ENCODE measurements around the gene PPP1R12B.
A peak's percentile ranks its signal among the peaks of the same experiment; 100 is the strongest.
"Not testable (repeated sequence)": the region's sequence is repeated elsewhere in the genome, so short reads cannot be mapped to it uniquely, and the experiment has no call there.

Gene PPP1R12B

DNA sequence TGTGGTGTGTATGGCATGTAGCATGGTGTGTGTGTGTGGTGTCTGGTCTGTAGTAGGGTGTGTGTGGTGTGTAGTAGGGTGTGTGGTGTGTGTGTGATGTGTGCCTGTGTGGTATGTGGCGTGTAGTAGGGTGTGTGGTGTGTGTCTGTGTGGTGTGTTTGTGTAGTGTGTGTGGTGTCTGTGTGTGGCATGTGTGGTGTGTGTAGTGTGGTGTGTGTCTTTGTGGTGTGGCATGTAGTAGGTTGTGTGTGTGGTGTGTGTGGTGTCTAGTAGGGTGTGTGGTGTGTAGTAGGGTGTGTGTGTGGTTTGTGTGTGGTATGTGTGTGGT, 276.2 kb downstream of the PPP1R12B start:
- H3K9me3 ChIP-seq (ENCODE audit: control insufficient read depth, low read length) = no peaks in the 10 kb centered on the region
- no peak overlapping the region for H2AFZ ChIP-seq
- no peak overlapping the region for H3K4me3 ChIP-seq (ENCODE audit: low read depth, low read length)
- H3K27me3 ChIP-seq (ENCODE audit: control insufficient read depth, insufficient read depth, low read length) = no peaks in the 10 kb centered on the region
- no peak overlapping the region for H3K27ac ChIP-seq
- no peak overlapping the region for H3K4me2 ChIP-seq (ENCODE audit: low read length)
- TF ChIP-seq, protein P1, sequence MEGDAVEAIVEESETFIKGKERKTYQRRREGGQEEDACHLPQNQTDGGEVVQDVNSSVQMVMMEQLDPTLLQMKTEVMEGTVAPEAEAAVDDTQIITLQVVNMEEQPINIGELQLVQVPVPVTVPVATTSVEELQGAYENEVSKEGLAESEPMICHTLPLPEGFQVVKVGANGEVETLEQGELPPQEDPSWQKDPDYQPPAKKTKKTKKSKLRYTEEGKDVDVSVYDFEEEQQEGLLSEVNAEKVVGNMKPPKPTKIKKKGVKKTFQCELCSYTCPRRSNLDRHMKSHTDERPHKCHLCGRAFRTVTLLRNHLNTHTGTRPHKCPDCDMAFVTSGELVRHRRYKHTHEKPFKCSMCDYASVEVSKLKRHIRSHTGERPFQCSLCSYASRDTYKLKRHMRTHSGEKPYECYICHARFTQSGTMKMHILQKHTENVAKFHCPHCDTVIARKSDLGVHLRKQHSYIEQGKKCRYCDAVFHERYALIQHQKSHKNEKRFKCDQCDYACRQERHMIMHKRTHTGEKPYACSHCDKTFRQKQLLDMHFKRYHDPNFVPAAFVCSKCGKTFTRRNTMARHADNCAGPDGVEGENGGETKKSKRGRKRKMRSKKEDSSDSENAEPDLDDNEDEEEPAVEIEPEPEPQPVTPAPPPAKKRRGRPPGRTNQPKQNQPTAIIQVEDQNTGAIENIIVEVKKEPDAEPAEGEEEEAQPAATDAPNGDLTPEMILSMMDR (IDR thresholded peaks at IDR 0.05) = no peak
- no peaks in the 10 kb centered on the region for H3K4me1 ChIP-seq
- H3K36me3 ChIP-seq (ENCODE audit: control insufficient read depth, insufficient read depth, low read length) = no peaks in the 10 kb centered on the region
- H3K9ac ChIP-seq = no peak overlapping the region
- no peaks in the 10 kb centered on the region for H3K79me2 ChIP-seq

DNA sequence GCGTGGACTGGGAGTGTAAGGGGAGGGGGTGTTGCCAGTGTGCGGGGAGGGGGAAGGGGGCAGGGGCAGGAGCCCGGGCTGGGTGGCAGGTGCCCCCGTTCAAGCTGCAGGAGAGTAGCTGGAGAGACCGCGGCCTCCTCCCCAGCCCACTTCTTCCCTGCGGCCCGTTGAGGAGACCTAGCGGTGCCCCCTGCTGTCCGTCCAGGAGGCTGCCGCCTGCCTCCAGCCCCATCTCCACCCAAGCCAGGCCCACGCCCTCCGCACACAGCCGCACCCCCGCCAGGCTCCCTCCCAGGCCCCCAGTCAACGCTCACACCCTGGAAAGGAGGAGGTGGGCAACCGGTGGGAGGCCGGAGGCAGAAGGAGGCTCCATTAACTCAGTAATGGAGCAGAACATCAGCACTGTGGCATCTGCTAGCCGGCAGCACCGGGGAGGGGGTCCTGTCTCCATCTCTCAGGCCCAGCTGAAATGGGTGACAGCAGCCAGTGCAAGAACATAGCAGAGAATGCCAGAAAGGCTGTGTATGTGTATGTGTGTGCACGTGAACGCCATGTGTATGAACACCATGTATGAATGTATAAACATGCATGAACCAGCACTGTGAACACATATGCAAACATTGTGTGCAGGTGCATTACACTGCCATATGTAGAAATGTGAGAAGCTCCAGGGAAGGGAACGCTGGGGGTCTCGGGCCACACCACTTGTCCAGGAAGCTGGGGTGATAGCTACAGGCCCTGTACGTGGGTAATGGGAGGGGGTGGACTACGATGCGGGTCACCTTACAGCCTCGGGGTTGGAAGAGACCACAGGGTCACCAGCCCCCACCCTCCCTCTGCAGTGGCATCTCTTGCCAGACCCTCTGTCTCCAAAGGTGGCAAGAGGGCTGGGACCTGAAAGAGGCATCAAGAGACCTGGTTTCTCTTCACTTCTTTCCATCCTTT, 277.2 kb downstream of the PPP1R12B start:
- no peaks in the 10 kb centered on the region for H3K36me3 ChIP-seq (ENCODE audit: control insufficient read depth, insufficient read depth, low read length)
- no peak overlapping the region for H2AFZ ChIP-seq
- H3K4me1 ChIP-seq = no peaks in the 10 kb centered on the region
- no peaks in the 10 kb centered on the region for H3K79me2 ChIP-seq
- no peaks in the 10 kb centered on the region for H3K9me3 ChIP-seq (ENCODE audit: control insufficient read depth, low read length)
- H3K4me2 ChIP-seq (ENCODE audit: low read length) = no peak overlapping the region
- TF ChIP-seq, protein P1 (IDR thresholded peaks at IDR 0.05) = peak; percentile 40
- no peaks in the 10 kb centered on the region for H3K27me3 ChIP-seq (ENCODE audit: control insufficient read depth, insufficient read depth, low read length)
- H3K4me3 ChIP-seq (ENCODE audit: low read depth, low read length) = no peak overlapping the region
- H3K27ac ChIP-seq = no peak overlapping the region
- H3K9ac ChIP-seq = no peak overlapping the region

DNA sequence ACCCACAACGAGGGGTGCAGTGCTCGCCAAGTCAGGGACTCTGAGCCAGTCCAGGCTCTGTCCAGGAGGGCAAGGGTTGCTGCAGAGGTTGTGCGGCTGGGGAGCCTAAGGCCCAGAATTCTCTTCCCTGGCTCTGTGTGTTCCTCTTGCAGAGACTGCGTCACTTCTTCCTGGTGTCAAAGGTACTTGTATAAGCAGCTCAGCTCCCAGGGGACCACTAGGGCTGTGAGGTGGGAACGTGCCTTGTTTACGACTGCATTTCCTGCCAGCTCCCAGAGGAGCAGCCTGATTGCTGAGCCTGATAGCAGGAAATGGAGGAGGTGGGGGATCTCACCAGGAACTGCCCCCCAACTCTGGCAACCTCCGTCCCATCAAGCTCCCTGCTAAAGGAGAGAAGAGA, 278.5 kb downstream of the PPP1R12B start:
- H3K9me3 ChIP-seq (ENCODE audit: control insufficient read depth, low read length); H3K4me2 ChIP-seq (ENCODE audit: low read length); H3K36me3 ChIP-seq (ENCODE audit: control insufficient read depth, insufficient read depth, low read length); H3K4me3 ChIP-seq (ENCODE audit: low read depth, low read length); H3K79me2 ChIP-seq; H3K27ac ChIP-seq; H2AFZ ChIP-seq; H3K27me3 ChIP-seq (ENCODE audit: control insufficient read depth, insufficient read depth, low read length); H3K4me1 ChIP-seq; H3K9ac ChIP-seq: not testable (repeated sequence)

DNA sequence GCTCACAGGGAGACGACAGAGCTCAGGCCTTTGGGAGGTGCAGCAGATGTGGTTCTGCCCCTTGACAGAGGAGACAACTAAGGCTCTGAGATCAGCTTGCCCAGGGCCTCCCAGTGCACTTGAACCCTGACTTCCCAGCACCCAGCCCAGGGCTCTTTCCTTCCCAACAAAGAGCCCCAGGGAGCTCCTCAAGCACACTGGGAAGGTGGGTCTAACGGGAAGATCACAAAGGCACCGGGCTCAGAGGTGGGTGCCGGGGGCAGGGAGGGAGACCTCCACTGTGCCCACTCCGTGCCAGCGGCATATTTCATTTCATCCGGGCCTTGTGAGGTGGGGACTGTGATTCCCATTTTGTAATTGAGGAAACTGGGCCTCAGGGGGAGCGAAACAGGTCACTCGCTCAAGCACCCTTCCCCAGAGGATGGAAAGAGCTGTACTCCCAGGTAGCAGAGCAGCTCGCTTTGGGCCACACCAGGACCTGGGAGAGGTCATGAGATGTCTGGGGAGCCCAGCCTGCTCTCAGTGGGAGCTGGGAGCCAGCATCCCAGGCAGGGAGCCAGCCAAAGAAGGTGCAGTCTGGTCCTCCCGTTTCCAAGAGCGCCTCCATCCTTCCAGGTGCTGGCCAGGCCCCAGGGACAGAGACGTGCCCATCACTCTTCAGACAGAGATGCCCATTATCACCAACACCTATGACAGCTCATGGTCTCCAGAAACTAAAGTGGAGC, 279.5 kb downstream of the PPP1R12B start:
- Histone ChIP-seq H3K27ac (no peak overlapping the region), H3K9me3 (ENCODE audit: control insufficient read depth, low read length) (no peaks in the 10 kb centered on the region), H3K79me2 (no peaks in the 10 kb centered on the region), H3K4me1 (no peaks in the 10 kb centered on the region), H3K27me3 (ENCODE audit: control insufficient read depth, insufficient read depth, low read length) (no peaks in the 10 kb centered on the region), H3K4me3 (ENCODE audit: low read depth, low read length) (no peak overlapping the region), H3K4me2 (ENCODE audit: low read length) (no peak overlapping the region), H3K36me3 (ENCODE audit: control insufficient read depth, insufficient read depth, low read length) (no peaks in the 10 kb centered on the region), H2AFZ (no peak overlapping the region), H3K9ac (no peak overlapping the region)
- TF ChIP-seq, protein P1 (IDR thresholded peaks at IDR 0.05) = no peak

DNA sequence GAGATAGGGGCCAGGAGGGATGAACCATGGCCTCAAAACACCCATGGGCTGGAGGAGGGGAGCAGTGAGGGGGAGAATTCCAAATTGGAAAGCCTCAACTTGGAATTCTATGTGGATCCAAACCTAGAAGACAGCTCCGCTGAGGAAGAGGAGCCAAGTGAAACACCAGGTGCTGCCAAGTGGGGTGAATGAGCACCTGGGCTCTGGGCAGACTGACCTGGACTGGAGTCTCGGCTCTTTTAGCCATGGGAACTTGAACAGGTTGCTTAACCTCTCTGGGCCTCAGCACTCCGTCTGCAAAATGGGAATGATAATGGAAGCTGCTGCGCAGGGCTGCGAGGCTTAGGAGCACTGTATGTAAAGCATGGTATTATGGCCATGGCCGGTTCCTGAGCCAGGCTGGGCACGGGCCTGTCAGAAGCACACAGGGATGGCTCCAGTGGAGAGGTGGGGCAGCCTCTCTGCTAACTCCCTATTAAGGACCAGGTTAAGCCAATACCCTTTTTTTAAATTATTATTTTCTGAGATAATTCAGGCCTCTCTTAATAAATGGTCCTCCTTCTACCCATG, 280.2 kb downstream of the PPP1R12B start:
- no peak overlapping the region for H3K4me3 ChIP-seq (ENCODE audit: low read depth, low read length)
- TF ChIP-seq, protein P1 (IDR thresholded peaks at IDR 0.05) = no peak
- H3K27ac ChIP-seq = no peak overlapping the region
- H3K4me2 ChIP-seq (ENCODE audit: low read length) = no peak overlapping the region
- H2AFZ ChIP-seq = no peak overlapping the region
- H3K9me3 ChIP-seq (ENCODE audit: control insufficient read depth, low read length) = no peaks in the 10 kb centered on the region
- H3K79me2 ChIP-seq = no peaks in the 10 kb centered on the region
- H3K36me3 ChIP-seq (ENCODE audit: control insufficient read depth, insufficient read depth, low read length) = no peaks in the 10 kb centered on the region
- H3K27me3 ChIP-seq (ENCODE audit: control insufficient read depth, insufficient read depth, low read length) = no peaks in the 10 kb centered on the region
- H3K9ac ChIP-seq = no peak overlapping the region
- no peaks in the 10 kb centered on the region for H3K4me1 ChIP-seq

DNA sequence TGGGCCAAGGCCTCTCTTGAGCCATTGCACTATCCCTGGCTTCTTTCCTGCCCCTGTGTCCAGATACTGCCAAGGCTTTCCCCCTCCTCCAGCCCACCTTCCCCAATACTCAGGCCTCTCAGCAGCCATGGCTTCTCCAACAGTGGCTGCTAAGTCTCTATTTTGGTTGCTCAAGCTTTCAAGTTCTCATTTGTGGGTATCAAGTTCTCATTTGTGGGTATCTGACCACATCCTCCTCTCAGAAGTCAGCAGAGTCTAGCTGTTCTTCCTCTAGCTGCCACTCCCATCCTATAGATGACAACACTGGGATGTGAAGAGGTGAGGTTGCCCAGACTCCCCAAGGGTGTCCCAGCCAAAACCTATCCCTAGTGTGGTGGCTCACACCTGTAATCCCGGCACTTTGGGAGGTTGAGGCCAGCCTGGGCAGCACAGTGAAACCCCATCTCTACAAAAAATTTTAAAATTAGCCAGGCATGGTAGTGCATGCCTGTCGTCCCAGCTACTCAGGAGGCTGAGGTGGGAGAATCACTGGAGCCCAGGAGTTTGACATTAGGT, 280.8 kb downstream of the PPP1R12B start:
- H3K4me3 ChIP-seq (ENCODE audit: low read depth, low read length); H3K79me2 ChIP-seq; H2AFZ ChIP-seq; H3K36me3 ChIP-seq (ENCODE audit: control insufficient read depth, insufficient read depth, low read length); H3K4me2 ChIP-seq (ENCODE audit: low read length); H3K27me3 ChIP-seq (ENCODE audit: control insufficient read depth, insufficient read depth, low read length); H3K9ac ChIP-seq; H3K4me1 ChIP-seq; H3K27ac ChIP-seq; H3K9me3 ChIP-seq (ENCODE audit: control insufficient read depth, low read length): not testable (repeated sequence)

DNA sequence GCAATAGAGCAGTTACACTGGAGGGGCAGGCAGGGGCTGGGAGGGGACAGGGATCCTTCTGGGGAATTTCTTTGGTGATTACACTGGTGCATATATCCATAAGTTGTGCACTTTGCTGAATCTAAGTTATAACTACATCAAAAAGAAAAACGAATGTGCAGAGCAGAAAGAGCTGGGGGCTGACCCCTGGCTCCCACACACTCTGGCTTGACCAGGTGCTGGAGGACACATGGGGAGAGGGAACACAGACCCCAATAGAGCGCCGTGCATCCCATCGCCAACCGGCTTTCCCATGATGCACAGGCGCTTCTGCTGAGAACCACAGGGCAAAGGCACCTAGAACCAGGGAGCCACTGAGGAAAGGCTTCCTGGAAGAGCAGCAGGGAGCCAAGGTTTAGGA, 281.6 kb downstream of the PPP1R12B start:
- not testable (repeated sequence) for H3K79me2 ChIP-seq; H2AFZ ChIP-seq; H3K4me2 ChIP-seq (ENCODE audit: low read length); H3K27ac ChIP-seq; H3K4me3 ChIP-seq (ENCODE audit: low read depth, low read length); H3K9ac ChIP-seq; H3K9me3 ChIP-seq (ENCODE audit: control insufficient read depth, low read length); H3K27me3 ChIP-seq (ENCODE audit: control insufficient read depth, insufficient read depth, low read length); H3K4me1 ChIP-seq; H3K36me3 ChIP-seq (ENCODE audit: control insufficient read depth, insufficient read depth, low read length)

Data from parathyroid adenoma (tissue), 2 donors.